ENCODE data around the gene DMGDH.

The DMGDH gene

GRCh38 chr5:79020861-79021561 is 48.5 kb downstream of the DMGDH start:
- H3K4me1 ChIP-seq (ENCODE audit: insufficient read depth, low read length): peaks cover 4% of the 10 kb centered on the region; the same call in 1 of the 2 replicates
- DNase-seq: peak; percentile 20
- no peaks in the 10 kb centered on the region for H3K79me2 ChIP-seq (ENCODE audit: insufficient read depth, low read length)
- H3K36me3 ChIP-seq (ENCODE audit: insufficient read depth, low read length): no peaks in the 10 kb centered on the region
- TF ChIP-seq CTCF (IDR thresholded peaks at IDR 0.05; ENCODE audit: borderline replicate concordance, extremely low read depth, low read length, poor library complexity, severe bottlenecking): peak; percentile 72
- TF ChIP-seq EZH2 (IDR thresholded peaks at IDR 0.05; ENCODE audit: borderline replicate concordance, low read depth, low read length, severe bottlenecking): no peak
- ATAC-seq (ENCODE audit: insufficient read depth, low read depth): no peak
- H2AFZ ChIP-seq (ENCODE audit: low read depth, low read length): no peak overlapping the region
- H3K9ac ChIP-seq (ENCODE audit: low read depth, low read length): no peak overlapping the region
- H3K27ac ChIP-seq (ENCODE audit: low read length): no peak overlapping the region
- no peak overlapping the region for H3K4me3 ChIP-seq (ENCODE audit: low read depth in 1 of 2, low read length in 2 of 2)
- no peak overlapping the region for H3K4me2 ChIP-seq (ENCODE audit: insufficient read depth, low read length)
- no peaks in the 10 kb centered on the region for H4K20me1 ChIP-seq (ENCODE audit: insufficient read depth, low read length)
- H3K27me3 ChIP-seq (ENCODE audit: insufficient read depth, low read length, poor library complexity): no peaks in the 10 kb centered on the region
- H3K9me3 ChIP-seq (ENCODE audit: insufficient read depth, low read length, severe bottlenecking): no peaks in the 10 kb centered on the region

GRCh38 chr5:79014631-79015030 is 54.8 kb downstream of the DMGDH start:
- H3K4me1 ChIP-seq (ENCODE audit: insufficient read depth, low read length): no peaks in the 10 kb centered on the region
- no peak overlapping the region for H3K4me2 ChIP-seq (ENCODE audit: insufficient read depth, low read length)
- H3K9me3 ChIP-seq (ENCODE audit: insufficient read depth, low read length, severe bottlenecking): peaks cover 3% of the 10 kb centered on the region
- peaks cover 5% of the 10 kb centered on the region for H3K27me3 ChIP-seq (ENCODE audit: insufficient read depth, low read length, poor library complexity)
- ATAC-seq (ENCODE audit: insufficient read depth, low read depth) (no peak), DNase-seq (no peak)
- TF ChIP-seq CTCF (IDR thresholded peaks at IDR 0.05; ENCODE audit: borderline replicate concordance, extremely low read depth, low read length, poor library complexity, severe bottlenecking) (no peak), EZH2 (IDR thresholded peaks at IDR 0.05; ENCODE audit: borderline replicate concordance, low read depth, low read length, severe bottlenecking) (no peak)
- no peaks in the 10 kb centered on the region for H3K36me3 ChIP-seq (ENCODE audit: insufficient read depth, low read length)
- no peak overlapping the region for H3K27ac ChIP-seq (ENCODE audit: low read length)
- H3K79me2 ChIP-seq (ENCODE audit: insufficient read depth, low read length): no peaks in the 10 kb centered on the region
- H3K9ac ChIP-seq (ENCODE audit: low read depth, low read length): no peak overlapping the region
- no peaks in the 10 kb centered on the region for H4K20me1 ChIP-seq (ENCODE audit: insufficient read depth, low read length)
- no peak overlapping the region for H3K4me3 ChIP-seq (ENCODE audit: low read depth in 1 of 2, low read length in 2 of 2)
- no peak overlapping the region for H2AFZ ChIP-seq (ENCODE audit: low read depth, low read length)

DNA sequence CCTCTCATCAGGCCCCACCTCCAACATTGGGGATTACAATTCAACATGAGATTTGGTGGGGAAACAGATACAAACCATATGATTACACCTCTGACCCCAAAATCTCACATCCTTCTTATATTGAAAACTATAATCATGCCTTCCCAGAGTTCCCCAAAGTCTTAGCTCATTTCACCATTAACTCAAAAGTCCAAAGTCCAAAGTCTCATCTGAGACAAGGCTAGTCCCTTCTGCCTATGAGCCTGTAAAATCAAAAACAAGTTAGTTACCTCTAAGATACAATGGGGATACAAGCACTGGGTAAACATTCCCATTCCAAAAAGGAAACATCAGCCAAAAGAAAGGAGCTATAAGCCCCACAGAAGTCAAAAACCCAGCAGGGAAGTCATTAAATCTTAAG is 57.6 kb downstream of the DMGDH start:
- Histone ChIP-seq H3K79me2 (ENCODE audit: insufficient read depth, low read length) (no peaks in the 10 kb centered on the region), H3K36me3 (ENCODE audit: insufficient read depth, low read length) (no peaks in the 10 kb centered on the region), H3K9ac (ENCODE audit: low read depth, low read length) (no peak overlapping the region), H4K20me1 (ENCODE audit: insufficient read depth, low read length) (no peaks in the 10 kb centered on the region), H2AFZ (ENCODE audit: low read depth, low read length) (no peak overlapping the region), H3K27ac (ENCODE audit: low read length) (no peak overlapping the region), H3K9me3 (ENCODE audit: insufficient read depth, low read length, severe bottlenecking) (peaks cover 3% of the 10 kb centered on the region), H3K4me1 (ENCODE audit: insufficient read depth, low read length) (no peaks in the 10 kb centered on the region), H3K4me2 (ENCODE audit: insufficient read depth, low read length) (no peak overlapping the region), H3K4me3 (ENCODE audit: low read depth in 1 of 2, low read length in 2 of 2) (no peak overlapping the region), H3K27me3 (ENCODE audit: insufficient read depth, low read length, poor library complexity) (peaks cover 8% of the 10 kb centered on the region)
- DNase-seq: no peak
- no peak for ATAC-seq (ENCODE audit: insufficient read depth, low read depth)
- TF ChIP-seq EZH2 (IDR thresholded peaks at IDR 0.05; ENCODE audit: borderline replicate concordance, low read depth, low read length, severe bottlenecking) (no peak), CTCF (IDR thresholded peaks at IDR 0.05; ENCODE audit: borderline replicate concordance, extremely low read depth, low read length, poor library complexity, severe bottlenecking) (no peak)

All from DND-41 (cell line).